ENCODE results near the gene GJC2. TPM values are rescaled to one million over a fixed set of nuclear protein-coding genes. Genes with fewer than 3 reads are reported as not detected.

Gene GJC2
- total RNA-seq, 1 donor = 1.4 TPM

GRCh38 chr1:228207851-228208821, 58.4 kb downstream of the GJC2 start, which contains the start of gene OBSCN:
Gene OBSCN, plus strand, starts transcription at chr1:228208044. Its CDS starts 3,740 bp downstream, at chr1:228211784.
- no peaks in the 10 kb centered on the region for H3K9me3 ChIP-seq (ENCODE audit: low read depth, low read length)
- H4K20me1 ChIP-seq (ENCODE audit: insufficient read depth, low read length) = no peaks in the 10 kb centered on the region
- no peaks in the 10 kb centered on the region for H3K36me3 ChIP-seq (ENCODE audit: insufficient read depth, low read length)
- no peak within 1 kb of the TSS for H2AFZ ChIP-seq (ENCODE audit: low read length)
- H3K4me1 ChIP-seq (ENCODE audit: insufficient read depth, low read length) = no peaks in the 10 kb centered on the region
- peak; percentile 80 for DNase-seq (ENCODE audit: insufficient read length, low spot score, missing footprints)
- no peaks in the 10 kb centered on the region for H3K79me2 ChIP-seq (ENCODE audit: insufficient read depth, low read length)
- H3K4me3 ChIP-seq (ENCODE audit: insufficient read depth, low read length) = no peak within 1 kb of the TSS
- no peak within 1 kb of the TSS for H3K27ac ChIP-seq (ENCODE audit: low read depth, low read length)
- TF ChIP-seq CTCF (IDR thresholded peaks at IDR 0.05; ENCODE audit: extremely low read depth, low read depth, low read length) = no peak
- H3K27me3 ChIP-seq (ENCODE audit: insufficient read depth, low read length) = peaks cover 12% of the 10 kb centered on the region
- H3K4me2 ChIP-seq (ENCODE audit: insufficient read depth, low read length) = no peak within 1 kb of the TSS

- no peak overlapping the region for H3K4me2 ChIP-seq (ENCODE audit: insufficient read depth, low read length)
- TF ChIP-seq CTCF (IDR thresholded peaks at IDR 0.05; ENCODE audit: extremely low read depth, low read depth, low read length) = no peak
Observed at GRCh38 chr1:228208831-228209551, 59.3 kb downstream of the GJC2 start.

More at GRCh38 chr1:228208831-228209551, 59.3 kb downstream of the GJC2 start:
- no peaks in the 10 kb centered on the region for H3K9me3 ChIP-seq (ENCODE audit: low read depth, low read length)
- no peak overlapping the region for H3K27ac ChIP-seq (ENCODE audit: low read depth, low read length)
- H3K4me1 ChIP-seq (ENCODE audit: insufficient read depth, low read length) = no peaks in the 10 kb centered on the region
- no peaks in the 10 kb centered on the region for H4K20me1 ChIP-seq (ENCODE audit: insufficient read depth, low read length)
- no peaks in the 10 kb centered on the region for H3K79me2 ChIP-seq (ENCODE audit: insufficient read depth, low read length)
- no peaks in the 10 kb centered on the region for H3K36me3 ChIP-seq (ENCODE audit: insufficient read depth, low read length)
- H3K4me3 ChIP-seq (ENCODE audit: insufficient read depth, low read length) = no peak overlapping the region
- H3K27me3 ChIP-seq (ENCODE audit: insufficient read depth, low read length) = peaks cover 12% of the 10 kb centered on the region
- DNase-seq (ENCODE audit: insufficient read length, low spot score, missing footprints) = peak; percentile 79
- no peak overlapping the region for H2AFZ ChIP-seq (ENCODE audit: low read length)

Small RNAs within 50 kb of the gene (small RNA-seq; reads per million reads assigned to genes)
- not detected for gene AL359510.1

Other genes starting within 250 kb of the GJC2 start
- gene WNT9A, start 202.0 kb upstream of the GJC2 start, total RNA-seq = 0.36 and 0.88 TPM in 2 replicates
- not detected in 2 replicates for gene WNT3A, start 142.9 kb upstream of the GJC2 start, total RNA-seq
- gene ARF1, start 67.2 kb upstream of the GJC2 start, total RNA-seq = 231 and 248 TPM in 2 replicates
- 5.3 and 5.4 TPM in 2 replicates for gene C1orf35, start 46.6 kb upstream of the GJC2 start, total RNA-seq
- 34.5 and 51.4 TPM in 2 replicates for gene MRPL55, start 40.6 kb upstream of the GJC2 start, total RNA-seq
- 253 and 278 TPM in 2 replicates for gene GUK1, start 9.7 kb upstream of the GJC2 start, total RNA-seq
- gene IBA57, start 15.9 kb downstream of the GJC2 start, total RNA-seq = 4.4 and 4.7 TPM in 2 replicates
- 2.9 and 3.2 TPM in 2 replicates for gene OBSCN, start 58.1 kb downstream of the GJC2 start, total RNA-seq

All from osteoblast (primary cell).